K562 (cell line): ENCODE data around the gene SCAPER.

ENCODE experiments used
- FOXO4 ChIP-seq: fragments of 450-650 bp; formaldehyde crosslinking; IDR thresholded peaks from 2 replicates; pipeline ENCODE4 v1.4.0; 2020; ENCODE audit warnings: mild to moderate bottlenecking, moderate library complexity
- ZBTB7A ChIP-seq: IDR thresholded peaks from 2 replicates; pipeline ENCODE4 v1.6.1; 2011; ENCODE audit warnings: low read depth, mild to moderate bottlenecking, low read length, moderate library complexity, borderline replicate concordance; ENCODE audit not compliant: control insufficient read depth

GRCh38 chr15:76431971-76432370 lies 473.2 kb downstream of the SCAPER start:
- TF ChIP-seq ZBTB7A (no peak), FOXO4 (CRISPR knock-in tag) (no peak)
